ENCODE measurements around the gene OSMR.

Gene OSMR

DNA sequence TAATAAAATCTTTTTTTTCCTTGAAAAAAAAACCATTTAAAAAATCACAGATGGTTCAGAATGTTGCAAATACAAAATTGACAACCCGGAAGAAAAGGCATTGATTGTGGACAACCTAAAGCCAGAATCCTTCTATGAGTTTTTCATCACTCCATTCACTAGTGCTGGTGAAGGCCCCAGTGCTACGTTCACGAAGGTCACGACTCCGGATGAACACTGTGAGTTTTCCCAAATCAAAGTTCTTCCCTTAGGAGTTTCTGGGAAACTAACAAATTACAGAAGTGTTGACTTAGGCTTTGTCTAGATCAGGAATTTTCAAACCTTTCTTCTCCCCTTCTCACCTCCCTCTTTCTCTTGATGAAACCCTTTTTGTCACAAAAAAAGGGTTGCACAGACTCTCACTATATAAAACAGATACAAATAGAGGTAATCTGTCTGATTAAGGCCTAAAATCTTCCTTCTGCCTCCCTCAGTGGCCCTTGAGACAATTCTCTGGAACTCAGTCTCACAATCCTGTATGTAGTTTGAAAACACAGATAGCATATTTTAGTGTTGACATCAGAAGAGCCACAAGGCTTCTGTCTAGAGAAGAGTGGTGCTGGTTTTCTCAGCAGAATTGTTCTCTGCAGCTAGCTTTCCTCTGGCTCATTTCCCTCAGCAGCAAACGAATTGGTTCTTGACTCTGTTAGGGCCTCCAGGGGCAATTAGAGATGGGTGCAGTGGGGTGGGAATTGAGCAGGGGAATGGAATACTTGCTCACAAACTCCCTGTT lies 79.5 kb downstream of the OSMR start:
- DNase-seq (ENCODE audit: low read depth in 2 of 3, low spot score in 2 of 3), result no peak

- DNase-seq (ENCODE audit: low read depth in 2 of 3, low spot score in 2 of 3), result no peak
Observed at GRCh38 chr5:38926121-38926520, 80.3 kb downstream of the OSMR start.

GRCh38 chr5:38927470-38927869 lies 81.7 kb downstream of the OSMR start:
- DNase-seq (ENCODE audit: low read depth in 2 of 3, low spot score in 2 of 3), result no peak

DNA sequence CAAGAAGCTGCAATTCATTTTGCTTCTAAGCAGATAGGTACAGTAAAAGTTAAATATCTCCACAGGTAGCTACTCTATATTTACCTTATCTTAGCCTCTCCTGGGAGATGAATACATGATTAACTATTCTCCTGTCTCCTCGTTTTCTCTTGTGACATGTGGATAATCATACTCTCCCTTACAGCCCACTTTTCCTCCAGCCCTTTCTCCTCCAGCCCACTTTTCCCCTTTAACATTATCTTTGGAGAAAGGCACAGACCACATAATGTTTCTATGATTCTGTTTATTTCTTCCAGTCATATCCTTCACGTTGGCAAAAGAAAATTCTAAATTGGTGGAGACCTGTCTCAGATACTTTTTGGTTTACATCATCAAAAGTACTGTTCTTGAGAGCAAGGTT lies 84.0 kb downstream of the OSMR start:
- no peak for DNase-seq (ENCODE audit: low read depth in 2 of 3, low spot score in 2 of 3)

GRCh38 chr5:38931731-38932130 lies 85.9 kb downstream of the OSMR start:
- DNase-seq (ENCODE audit: low read depth in 2 of 3, low spot score in 2 of 3), result no peak

GRCh38 chr5:38932854-38933408 lies 87.1 kb downstream of the OSMR start:
- DNase-seq (ENCODE audit: low read depth in 2 of 3, low spot score in 2 of 3), result no peak

- no peak for DNase-seq (ENCODE audit: low read depth in 2 of 3, low spot score in 2 of 3)
Observed at GRCh38 chr5:38935437-38935836, 89.6 kb downstream of the OSMR start.

DNA sequence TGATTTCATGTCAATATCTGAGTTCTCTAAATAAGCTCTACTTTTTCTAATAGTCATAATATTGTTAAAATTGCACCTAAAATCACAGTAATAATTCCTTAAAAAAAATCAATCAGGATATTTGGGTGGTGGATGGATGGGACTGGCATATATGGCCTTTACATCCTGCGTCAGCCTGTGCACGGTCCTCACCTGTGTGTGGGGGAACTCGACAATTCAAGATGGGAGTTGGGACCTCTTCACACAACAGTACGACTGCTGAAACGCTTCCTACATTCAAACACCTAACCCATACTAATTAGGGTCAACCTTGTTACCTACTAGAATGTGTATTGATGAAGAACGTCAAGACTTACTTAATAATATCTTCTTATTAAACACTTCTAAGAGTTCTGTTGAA lies 90.5 kb downstream of the OSMR start:
- no peak for DNase-seq (ENCODE audit: low read depth in 2 of 3, low spot score in 2 of 3)

DNA sequence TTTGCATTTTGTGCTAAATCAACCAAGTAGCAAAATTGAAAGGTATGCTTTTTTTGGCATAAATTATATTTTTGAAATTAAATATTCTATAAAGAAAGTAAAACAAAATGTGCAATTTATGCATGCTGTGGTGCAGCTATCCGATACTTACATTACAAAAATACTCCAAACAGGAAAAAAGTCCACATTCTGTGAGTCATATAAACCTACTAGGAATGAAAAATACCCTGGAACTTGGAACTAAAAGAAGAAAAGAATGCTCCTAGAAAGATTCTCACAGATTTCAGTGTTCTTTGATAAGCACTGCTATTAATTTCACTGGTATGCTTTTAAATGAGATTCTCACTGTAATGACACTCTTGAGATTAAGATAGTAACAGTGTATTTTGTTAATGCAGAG lies 92.6 kb downstream of the OSMR start:
- DNase-seq (ENCODE audit: low read depth in 2 of 3, low spot score in 2 of 3), result no peak

- DNase-seq (ENCODE audit: low read depth in 2 of 3, low spot score in 2 of 3), result no peak
Observed at GRCh38 chr5:38938973-38939372, 93.2 kb downstream of the OSMR start.

DNA sequence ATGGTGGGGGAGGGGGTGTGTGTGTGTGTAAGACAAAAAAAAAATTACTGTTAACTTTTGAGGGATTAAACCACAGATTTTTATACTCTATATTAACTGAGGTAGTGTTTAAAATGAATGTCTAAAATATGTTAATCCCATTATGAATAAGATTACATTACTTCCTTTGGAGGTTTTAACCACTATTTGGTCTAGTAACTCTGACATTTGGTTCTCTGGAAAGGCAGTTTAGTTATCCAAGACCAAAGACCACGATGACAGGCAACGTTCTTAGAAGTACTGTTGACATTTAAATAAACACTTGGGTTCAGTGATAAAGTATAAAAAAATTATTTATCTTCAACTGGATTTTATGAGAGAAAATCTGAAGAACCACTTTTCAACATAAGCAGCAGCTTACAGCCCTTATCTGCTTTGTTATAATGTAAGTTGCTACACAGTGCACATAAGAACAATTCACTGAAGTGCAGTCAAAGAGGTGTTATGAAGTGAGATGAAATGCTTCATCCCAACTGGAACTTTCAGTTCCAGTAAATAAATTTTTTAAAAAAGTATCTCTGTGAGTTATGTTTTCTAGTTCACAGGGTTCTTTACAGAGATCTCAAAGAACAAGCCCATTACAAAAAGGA lies 94.5 kb downstream of the OSMR start:
- DNase-seq (ENCODE audit: low read depth in 2 of 3, low spot score in 2 of 3), result no peak

DNA sequence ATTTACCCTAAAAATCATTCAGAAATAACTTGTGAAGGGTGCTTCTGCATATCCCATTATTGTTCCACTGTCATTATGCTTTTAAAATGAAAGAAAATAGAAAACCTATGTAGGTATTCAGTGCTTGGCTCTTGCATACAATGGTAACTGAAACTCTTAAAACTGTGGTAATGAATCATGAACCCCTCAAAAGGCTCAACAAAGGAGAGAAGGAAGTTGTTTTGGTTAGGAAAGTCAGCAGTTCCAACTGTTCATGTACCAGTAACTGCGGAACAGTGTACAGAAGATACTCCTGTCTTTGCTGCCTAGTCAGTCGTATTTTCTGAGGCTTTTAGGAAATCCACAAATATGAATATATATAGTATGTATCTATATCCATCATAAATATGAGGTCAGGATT lies 96.1 kb downstream of the OSMR start:
- DNase-seq (ENCODE audit: low read depth in 2 of 3, low spot score in 2 of 3), result no peak

- DNase-seq (ENCODE audit: low read depth in 2 of 3, low spot score in 2 of 3), result no peak
Observed at GRCh38 chr5:38944282-38944681, 98.5 kb downstream of the OSMR start.

- no peak for DNase-seq (ENCODE audit: low read depth in 2 of 3, low spot score in 2 of 3)
Observed at GRCh38 chr5:38948501-38948900, 102.7 kb downstream of the OSMR start.

- DNase-seq (ENCODE audit: low read depth in 2 of 3, low spot score in 2 of 3), result no peak
Observed at GRCh38 chr5:38953426-38954012, 107.7 kb downstream of the OSMR start.

DNA sequence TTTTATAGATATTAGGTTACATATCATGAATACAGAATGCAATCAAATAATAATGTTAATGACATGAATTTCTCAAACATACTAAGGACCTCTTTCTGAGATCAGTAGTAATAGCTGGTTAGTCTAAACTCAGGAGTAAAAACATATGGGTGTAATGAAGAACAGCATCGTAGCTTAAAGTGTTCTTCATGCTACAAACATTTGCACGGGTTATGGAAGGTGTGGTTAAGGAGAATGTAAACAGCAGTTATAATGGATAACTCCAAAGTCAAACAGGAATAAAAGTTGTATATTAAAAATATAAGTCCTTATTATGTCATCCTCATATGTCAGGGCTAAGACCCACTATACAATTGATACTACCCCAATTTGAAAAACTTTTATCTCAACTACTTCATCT lies 115.9 kb downstream of the OSMR start:
- no peak for DNase-seq (ENCODE audit: low read depth in 2 of 3, low spot score in 2 of 3)

DNA sequence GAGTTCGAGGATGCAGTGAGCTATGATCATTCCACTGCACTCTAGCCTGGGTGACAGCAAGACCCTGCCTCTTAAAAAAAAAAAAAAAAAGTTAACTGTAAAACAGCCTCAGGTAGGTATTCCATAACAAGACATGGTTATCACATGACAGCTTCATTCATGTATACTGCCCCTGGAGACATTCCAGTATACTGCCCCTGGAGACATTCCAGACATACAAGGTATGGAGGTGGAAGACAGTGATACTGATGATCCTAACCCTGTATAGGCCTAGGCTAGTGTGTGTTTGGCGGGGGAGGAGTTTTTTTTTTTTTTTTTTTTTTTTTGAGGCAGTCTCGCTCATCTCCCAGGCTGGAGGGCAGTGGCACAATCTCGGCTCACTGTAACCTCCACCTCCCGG lies 122.9 kb downstream of the OSMR start:
- DNase-seq (ENCODE audit: low read depth in 2 of 3, low spot score in 2 of 3), result no peak

- no peak for DNase-seq (ENCODE audit: low read depth in 2 of 3, low spot score in 2 of 3)
Observed at GRCh38 chr5:38978036-38978435, 132.2 kb downstream of the OSMR start.

DNA sequence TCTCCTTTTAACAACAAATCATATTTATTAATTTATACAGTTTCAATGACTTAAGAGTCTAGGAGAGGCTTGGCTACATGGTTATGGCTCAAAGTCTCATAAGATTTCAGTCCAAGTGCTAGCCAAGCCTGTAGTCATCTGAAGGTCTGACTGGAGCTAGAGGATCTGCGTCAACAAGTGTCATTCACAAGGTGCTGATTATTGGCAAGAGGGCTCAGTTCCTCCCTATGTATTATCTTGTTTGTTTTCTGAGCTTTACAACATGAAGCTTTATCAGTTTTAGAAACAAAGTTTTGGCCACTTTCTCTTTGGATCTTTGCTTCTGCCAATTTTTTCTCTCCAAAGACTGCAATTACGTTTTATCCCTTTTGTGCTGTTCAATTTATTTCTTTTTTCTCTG lies 133.7 kb downstream of the OSMR start:
- DNase-seq (ENCODE audit: low read depth in 2 of 3, low spot score in 2 of 3), result no peak
